Fibroblast of the aortic adventitia (primary cell): ENCODE results near the gene MCUB. TPM values are rescaled to one million over a fixed set of nuclear protein-coding genes. Genes with fewer than 3 reads are reported as not detected.
"Not testable (repeated sequence)": the region's sequence is repeated elsewhere in the genome, so short reads cannot be mapped to it uniquely, and the experiment has no call there.

Experiments used
- DNase-seq: peaks from one replicate; pipeline ENCODE4 v3.0.0-alpha.2; 2010; ENCODE audit warnings: low read depth
- H3K4me3 ChIP-seq: 2 replicates; pipeline ENCODE4 v1.5.1; 2011; ENCODE audit warnings: low read depth, mild to moderate bottlenecking, control low read depth, low read length, moderate library complexity
- CTCF ChIP-seq: IDR thresholded peaks from 2 replicates; pipeline ENCODE4 v1.5.1; 2011; ENCODE audit warnings: mild to moderate bottlenecking, low read length, control low read depth, inconsistent platforms; ENCODE audit not compliant: insufficient read depth
- total RNA-seq: library from RNA; depleted of rRNA; stranded (reverse); fragments of >200 nt; gene quantifications from 2 replicates; pipeline ENCODE4 v1.2.3, GENCODE V29; 2012; ENCODE audit warnings: low replicate concordance

The MCUB gene
- total RNA-seq, 1 donor: 49.3 TPM

DNA sequence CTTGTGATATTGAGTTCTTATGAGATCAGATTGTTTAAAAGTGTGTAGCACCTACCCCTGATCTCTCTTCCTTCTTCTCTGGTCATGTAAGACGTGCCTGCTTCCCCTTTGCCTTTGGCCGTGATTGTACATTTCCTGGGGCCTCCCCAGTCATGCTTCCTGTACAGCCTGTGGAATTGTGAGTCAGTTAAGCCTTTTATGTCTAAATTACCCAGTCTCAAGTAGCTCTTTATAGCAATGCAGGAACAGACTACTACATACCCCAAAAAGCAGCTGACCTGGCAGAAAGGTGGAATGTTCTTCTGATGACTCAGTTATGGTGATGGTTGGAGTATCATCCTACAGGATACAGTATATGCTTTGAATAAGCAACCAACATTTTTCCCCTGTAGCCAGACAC is 11.4 kb upstream of the MCUB start:
- peak; percentile 71 for DNase-seq
- no peak for TF ChIP-seq CTCF
- no peak overlapping the region for H3K4me3 ChIP-seq

DNA sequence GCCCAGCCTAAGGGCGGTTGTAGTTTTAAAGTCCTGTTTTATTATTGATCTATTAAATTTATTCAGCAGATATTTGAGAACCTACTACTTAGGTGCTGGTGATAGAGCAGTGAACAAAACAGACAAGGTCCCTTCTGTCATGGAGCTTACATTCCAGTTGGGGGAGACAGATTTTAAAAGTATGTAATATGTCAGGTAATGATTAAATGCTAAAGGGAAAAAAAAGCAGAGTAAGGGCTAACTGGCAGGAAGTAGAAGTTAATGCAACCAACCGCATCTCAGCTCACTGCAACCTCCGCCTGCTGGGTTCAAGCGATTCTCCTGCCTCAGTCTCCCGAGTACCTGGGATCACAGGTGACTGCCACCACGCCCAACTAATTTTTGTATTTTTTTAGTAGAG is 7.8 kb upstream of the MCUB start:
- DNase-seq: no peak
- no peak for TF ChIP-seq CTCF
- no peak overlapping the region for H3K4me3 ChIP-seq

GRCh38 chr4:109553130-109553529 is 6.9 kb upstream of the MCUB start:
- no peak overlapping the region for H3K4me3 ChIP-seq
- no peak for TF ChIP-seq CTCF

GRCh38 chr4:109554971-109555370 is 5.1 kb upstream of the MCUB start:
- TF ChIP-seq CTCF: no peak
- no peak for DNase-seq
- H3K4me3 ChIP-seq: no peak overlapping the region

More at GRCh38 chr4:109553130-109553529, 6.9 kb upstream of the MCUB start:
- no peak for DNase-seq

DNA sequence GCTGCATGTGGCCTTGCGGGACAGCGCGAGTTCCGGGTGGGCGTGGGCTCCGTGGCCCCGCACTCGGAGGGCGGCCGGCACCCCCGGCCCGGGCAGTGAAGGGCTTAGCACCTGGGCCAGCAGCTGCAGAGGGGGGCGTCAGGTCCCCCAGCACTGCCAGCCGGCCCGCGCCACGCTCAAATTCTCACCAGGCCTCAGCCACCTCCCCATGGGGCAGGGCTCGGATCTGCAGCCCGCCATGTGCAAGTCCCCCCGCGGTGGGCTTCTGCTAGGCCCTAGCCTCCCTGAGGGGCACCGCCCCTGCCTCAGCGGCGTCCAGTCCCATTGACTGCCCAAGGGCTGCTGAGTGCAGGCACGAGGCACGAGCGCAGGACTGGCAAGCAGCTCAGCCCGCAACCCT is 2.6 kb upstream of the MCUB start:
- no peak overlapping the region for H3K4me3 ChIP-seq
- no peak for DNase-seq
- TF ChIP-seq CTCF: no peak

DNA sequence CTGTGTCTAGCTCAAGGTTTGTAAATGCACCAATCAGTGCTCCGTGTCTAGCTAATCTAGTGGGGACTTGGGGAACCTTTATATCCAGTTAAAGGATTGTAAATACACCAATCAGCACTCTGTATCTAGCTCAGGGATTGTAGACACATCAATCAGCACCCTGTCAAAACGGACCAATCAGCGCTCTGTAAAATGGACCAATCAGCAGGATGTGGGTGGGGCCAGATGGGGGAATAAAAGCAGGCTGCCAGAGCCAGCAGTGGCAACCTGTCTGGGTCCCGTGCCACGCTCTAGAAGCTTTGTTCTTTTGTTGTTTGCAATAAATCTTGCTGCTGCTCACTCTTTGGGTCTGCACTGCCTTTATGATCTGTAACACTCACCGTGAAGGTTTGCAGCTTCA is 2.0 kb upstream of the MCUB start:
- H3K4me3 ChIP-seq, DNase-seq: not testable (repeated sequence)

- no peak for TF ChIP-seq CTCF
- H3K4me3 ChIP-seq: peak overlapping the region; percentile 84
- no peak for DNase-seq
Observed at GRCh38 chr4:109559625-109559982, 442 bp upstream of the MCUB start.
